Ammon's horn (tissue), 1 donor: ENCODE data around the gene GSTA2.
"Not testable (repeated sequence)": the region's sequence is repeated elsewhere in the genome, so short reads cannot be mapped to it uniquely, and the experiment has no call there.

Experiments
- DNase-seq: peaks from one replicate; pipeline ENCODE4 v3.0.0-alpha.2; 2016; ENCODE audit warnings: low spot score

Gene GSTA2

GRCh38 chr6:52763322-52763916 is at the start of gene GSTA2:
GSTA2 (minus strand) TSS chr6:52763475; CDS start chr6:52757947, 5,528 bp downstream.
- not testable (repeated sequence) for DNase-seq

GRCh38 chr6:52809777-52810176 is 46.5 kb upstream of the GSTA2 start:
- not testable (repeated sequence) for DNase-seq

- no peak for DNase-seq
Observed at GRCh38 chr6:52808660-52809059, 45.4 kb upstream of the GSTA2 start.

GRCh38 chr6:52803668-52804255 is 40.5 kb upstream of the GSTA2 start, which contains the start of gene GSTA1:
GSTA1 (minus strand) TSS chr6:52803816; CDS start chr6:52799267, 4,549 bp downstream.
- DNase-seq: not testable (repeated sequence)

GRCh38 chr6:52802806-52803205 is 39.5 kb upstream of the GSTA2 start:
- DNase-seq: no peak

GRCh38 chr6:52801188-52801841 is 38.0 kb upstream of the GSTA2 start:
- DNase-seq: no peak

GRCh38 chr6:52799272-52799671 is 36.0 kb upstream of the GSTA2 start:
- DNase-seq: not testable (repeated sequence)

- DNase-seq: not testable (repeated sequence)
Observed at GRCh38 chr6:52794366-52794765, 31.1 kb upstream of the GSTA2 start.

GRCh38 chr6:52790861-52791260 is 27.6 kb upstream of the GSTA2 start:
- no peak for DNase-seq

- not testable (repeated sequence) for DNase-seq
Observed at GRCh38 chr6:52789658-52790057, 26.4 kb upstream of the GSTA2 start.

- DNase-seq: no peak
Observed at GRCh38 chr6:52788478-52788877, 25.2 kb upstream of the GSTA2 start.

- DNase-seq: no peak
Observed at GRCh38 chr6:52787917-52788316, 24.6 kb upstream of the GSTA2 start.

GRCh38 chr6:52786249-52786956 is 23.1 kb upstream of the GSTA2 start:
- no peak for DNase-seq

- not testable (repeated sequence) for DNase-seq
Observed at GRCh38 chr6:52782696-52783274, 19.5 kb upstream of the GSTA2 start.

- DNase-seq: not testable (repeated sequence)
Observed at GRCh38 chr6:52782209-52782608, 18.9 kb upstream of the GSTA2 start.

GRCh38 chr6:52779237-52779636 is 16.0 kb upstream of the GSTA2 start:
- DNase-seq: no peak

- DNase-seq: not testable (repeated sequence)
Observed at GRCh38 chr6:52776711-52777351, 13.6 kb upstream of the GSTA2 start.

GRCh38 chr6:52769399-52769798 is 6.1 kb upstream of the GSTA2 start:
- DNase-seq: not testable (repeated sequence)

GRCh38 chr6:52767658-52768057 is 4.4 kb upstream of the GSTA2 start:
- not testable (repeated sequence) for DNase-seq

GRCh38 chr6:52761673-52762491 is 1.4 kb downstream of the GSTA2 start:
- DNase-seq: not testable (repeated sequence)
